Measurements from ENCODE around the gene MEIOSIN.

MEIOSIN gene

GRCh38 chr19:45801603-45802175 lies 68.5 kb downstream of the MEIOSIN start:
- DNase-seq (ENCODE audit: low spot score): no peak

- no peak for DNase-seq (ENCODE audit: low spot score)
Observed at GRCh38 chr19:45804140-45804958, 71.1 kb downstream of the MEIOSIN start.

DNA sequence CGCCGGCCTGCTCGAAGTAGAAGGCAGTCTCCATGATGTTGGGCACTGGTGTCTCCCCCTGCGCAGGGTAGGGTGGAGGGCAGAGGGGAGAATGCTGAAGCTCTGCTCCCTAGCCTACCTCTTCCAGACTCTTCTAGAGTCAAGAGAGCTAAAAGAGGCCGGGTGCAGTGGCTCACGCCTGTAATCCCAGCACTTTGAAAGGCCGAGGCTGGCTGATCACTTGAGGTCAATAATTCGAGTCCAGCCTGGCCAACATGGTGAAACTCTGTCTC lies 71.7 kb downstream of the MEIOSIN start:
- DNase-seq (ENCODE audit: low spot score): no peak

DNA sequence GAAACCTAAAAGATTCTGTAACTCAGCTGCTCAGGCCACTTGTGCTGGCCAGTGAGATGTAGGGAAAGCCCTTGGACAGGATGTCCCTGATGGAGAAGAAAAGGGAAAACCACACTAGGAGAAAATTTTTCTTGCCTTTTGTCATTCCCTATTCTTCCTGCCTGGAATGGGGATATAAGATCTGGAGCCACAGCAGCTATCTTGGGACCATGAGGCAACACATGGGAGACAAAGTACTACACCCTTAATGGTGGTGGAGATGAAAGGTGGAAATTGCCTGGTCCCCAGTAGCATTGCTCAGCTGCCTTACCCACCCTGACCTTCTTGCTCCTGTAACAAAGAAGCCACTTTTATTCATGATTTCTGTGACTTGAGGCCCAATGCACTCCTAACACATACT lies 72.5 kb downstream of the MEIOSIN start:
- no peak for DNase-seq (ENCODE audit: low spot score)

- peak; percentile 40 for DNase-seq (ENCODE audit: low spot score)
Observed at GRCh38 chr19:45809643-45810159, 76.5 kb downstream of the MEIOSIN start.

- DNase-seq (ENCODE audit: low spot score): no peak
Observed at GRCh38 chr19:45812297-45812696, 79.1 kb downstream of the MEIOSIN start.
